Suprapubic skin (tissue), 3 donors: ENCODE measurements around the gene CGNL1.

ENCODE experiments used
- CTCF ChIP-seq, 2 donors: fragments of 200-600 bp in 1 of 2; fragments of 450-650 bp in 1 of 2; sonication (generic) in 1 of 2; IDR thresholded peaks; one replicate each; pipeline ENCODE4 v1.5.1; 2016 to 2019; ENCODE audit warnings: antibody characterized with exemption in 2 of 2, mild to moderate bottlenecking in 1 of 2, moderate library complexity in 1 of 2
- EP300 ChIP-seq: sonication (generic); formaldehyde crosslinking; IDR thresholded peaks from one replicate; pipeline ENCODE4 v1.6.1; 2017; ENCODE audit warnings: antibody characterized with exemption
- POLR2A ChIP-seq, 2 donors: fragments of 450-650 bp; IDR thresholded peaks; one replicate each; pipeline ENCODE4 v1.6.1; 2017; ENCODE audit warnings: antibody characterized with exemption in 2 of 2, mild to moderate bottlenecking in 2 of 2, moderate library complexity in 2 of 2

- no peak for TF ChIP-seq CTCF (IDR thresholded peaks at IDR 0.05)
- no peak for TF ChIP-seq POLR2A (IDR thresholded peaks at IDR 0.05)
- TF ChIP-seq EP300 = no peak
These were observed 28.2 kb upstream of the CGNL1 start for GRCh38 chr15:57348081-57348480.
